HEK293T (cell line): ENCODE data around the gene DLAT.
A peak's percentile ranks its signal among the peaks of the same experiment; 100 is the strongest.
"Not testable (repeated sequence)": the region's sequence is repeated elsewhere in the genome, so short reads cannot be mapped to it uniquely, and the experiment has no call there.

ENCODE experiments used
- CTCF ChIA-PET: fragments of 350-600 bp; formaldehyde crosslinking; extraction: SDS; loops from one replicate; lab custom pipeline; 2021; ENCODE audit warnings: antibody characterized with exemption, inconsistent platforms; lab: Yijun Ruan, JAX
- POLR2A ChIA-PET: fragments of 350-600 bp; formaldehyde crosslinking; extraction: SDS; loops from one replicate; lab custom pipeline; 2020; ENCODE audit warnings: antibody characterized with exemption, inconsistent platforms; lab: Yijun Ruan, JAX
- DNase-seq: peaks from one replicate; pipeline ENCODE4 v3.0.0; 2012; ENCODE audit warnings: mixed read lengths; ENCODE audit errors: extremely low spot score
- ARNT ChIP-seq: fragments of 450-650 bp; IDR thresholded peaks from 2 replicates; pipeline ENCODE4 v1.6.1; 2017; ENCODE audit warnings: mild to moderate bottlenecking
- BHLHE40 ChIP-seq: fragments of 450-650 bp; IDR thresholded peaks from 2 replicates; pipeline ENCODE4 v1.6.1; 2016; ENCODE audit warnings: mild to moderate bottlenecking, moderate library complexity, borderline replicate concordance
- CTBP1 ChIP-seq: fragments of 450-650 bp; IDR thresholded peaks from 2 replicates; pipeline ENCODE4 v1.6.1; 2016; ENCODE audit warnings: borderline replicate concordance
- ELF4 ChIP-seq: fragments of 450-650 bp; IDR thresholded peaks from 2 replicates; pipeline ENCODE4 v1.6.1; 2017; ENCODE audit warnings: antibody characterized with exemption
- FOXA1 ChIP-seq: fragments of 450-650 bp; IDR thresholded peaks from 2 replicates; pipeline ENCODE4 v1.6.1; 2016; ENCODE audit warnings: mild to moderate bottlenecking
- FOXK2 ChIP-seq: fragments of 450-650 bp; IDR thresholded peaks from 2 replicates; pipeline ENCODE4 v1.6.1; 2016; ENCODE audit warnings: mild to moderate bottlenecking
- FOXM1 ChIP-seq: fragments of 450-650 bp; IDR thresholded peaks from 2 replicates; pipeline ENCODE4 v1.6.1; 2017; ENCODE audit warnings: mild to moderate bottlenecking, borderline replicate concordance
- HDGF ChIP-seq: fragments of 450-650 bp; IDR thresholded peaks from 2 replicates; pipeline ENCODE4 v1.6.1; 2017; ENCODE audit warnings: antibody characterized with exemption, borderline replicate concordance
- L3MBTL2 ChIP-seq: fragments of 450-650 bp; conservative IDR thresholded peaks from 2 replicates; pipeline ENCODE4 v1.6.1; 2016; ENCODE audit warnings: mild to moderate bottlenecking
- LEF1 ChIP-seq: fragments of 450-650 bp; IDR thresholded peaks from 2 replicates; pipeline ENCODE4 v1.6.1; 2017; ENCODE audit warnings: mild to moderate bottlenecking, borderline replicate concordance
- NFRKB ChIP-seq: fragments of 450-650 bp; IDR thresholded peaks from 2 replicates; pipeline ENCODE4 v1.6.1; 2016; ENCODE audit warnings: mild to moderate bottlenecking, moderate library complexity
- PKNOX1 ChIP-seq: fragments of 450-650 bp; IDR thresholded peaks from 2 replicates; pipeline ENCODE4 v1.6.1; 2016
- SP1 ChIP-seq: fragments of 450-650 bp; IDR thresholded peaks from 2 replicates; pipeline ENCODE4 v1.6.1; 2017
- SUZ12 ChIP-seq: fragments of 450-650 bp; IDR thresholded peaks from 2 replicates; pipeline ENCODE4 v1.6.1; 2016; ENCODE audit warnings: mild to moderate bottlenecking
- TARDBP ChIP-seq: fragments of 450-650 bp; IDR thresholded peaks from 2 replicates; pipeline ENCODE4 v1.6.1; 2016
- ZNF384 ChIP-seq: fragments of 450-650 bp; IDR thresholded peaks from 2 replicates; pipeline ENCODE4 v1.6.1; 2016

Gene DLAT

GRCh38 chr11:112000703-112001102 lies 24.5 kb upstream of the DLAT start:
- ChIA-PET CTCF (no interaction called here), POLR2A (no interaction called here)
- DNase-seq, result no peak
- TF ChIP-seq FOXA1, result no peak
- TF ChIP-seq BHLHE40, result no peak
- no peak for TF ChIP-seq ELF4
- no peak for TF ChIP-seq SP1
- TF ChIP-seq CTBP1, result no peak
- TF ChIP-seq ARNT, result no peak
- no peak for TF ChIP-seq SUZ12
- TF ChIP-seq L3MBTL2, result no peak
- no peak for TF ChIP-seq LEF1
- TF ChIP-seq PKNOX1, result no peak
- no peak for TF ChIP-seq TARDBP
- TF ChIP-seq HDGF, result no peak
- TF ChIP-seq FOXM1, result no peak
- TF ChIP-seq NFRKB, result no peak
- no peak for TF ChIP-seq FOXK2
- TF ChIP-seq ZNF384, result no peak

- DNase-seq, result no peak
- TF ChIP-seq SP1, result no peak
- TF ChIP-seq ZNF384, result no peak
- TF ChIP-seq FOXM1, result no peak
- no peak for TF ChIP-seq TARDBP
- TF ChIP-seq FOXK2, result no peak
- TF ChIP-seq ARNT, result no peak
- TF ChIP-seq LEF1, result no peak
- no peak for TF ChIP-seq HDGF
- no peak for TF ChIP-seq L3MBTL2
- no peak for TF ChIP-seq CTBP1
- no peak for TF ChIP-seq PKNOX1
- TF ChIP-seq ELF4, result no peak
- TF ChIP-seq NFRKB, result no peak
- TF ChIP-seq BHLHE40, result no peak
- no peak for TF ChIP-seq FOXA1
- no peak for TF ChIP-seq SUZ12
- POLR2A ChIA-PET, result no interaction called here
- CTCF ChIA-PET, result no interaction called here
Measured at GRCh38 chr11:112002491-112003216, 22.6 kb upstream of the DLAT start.

- CTCF ChIA-PET, result no interaction called here
- no peak for TF ChIP-seq TARDBP
- TF ChIP-seq BHLHE40, result no peak
- TF ChIP-seq FOXA1, result no peak
- no peak for TF ChIP-seq L3MBTL2
- TF ChIP-seq HDGF, result no peak
- no peak for TF ChIP-seq ELF4
- TF ChIP-seq LEF1, result no peak
- TF ChIP-seq SUZ12, result no peak
- no peak for TF ChIP-seq SP1
- no peak for TF ChIP-seq ARNT
- no peak for TF ChIP-seq PKNOX1
- no peak for TF ChIP-seq ZNF384
- no peak for TF ChIP-seq CTBP1
- no peak for TF ChIP-seq FOXM1
- TF ChIP-seq NFRKB, result no peak
- no peak for TF ChIP-seq FOXK2
- POLR2A ChIA-PET, result no interaction called here
- DNase-seq, result peak; percentile 40
Measured at GRCh38 chr11:112004389-112004788, 20.8 kb upstream of the DLAT start.

DNA sequence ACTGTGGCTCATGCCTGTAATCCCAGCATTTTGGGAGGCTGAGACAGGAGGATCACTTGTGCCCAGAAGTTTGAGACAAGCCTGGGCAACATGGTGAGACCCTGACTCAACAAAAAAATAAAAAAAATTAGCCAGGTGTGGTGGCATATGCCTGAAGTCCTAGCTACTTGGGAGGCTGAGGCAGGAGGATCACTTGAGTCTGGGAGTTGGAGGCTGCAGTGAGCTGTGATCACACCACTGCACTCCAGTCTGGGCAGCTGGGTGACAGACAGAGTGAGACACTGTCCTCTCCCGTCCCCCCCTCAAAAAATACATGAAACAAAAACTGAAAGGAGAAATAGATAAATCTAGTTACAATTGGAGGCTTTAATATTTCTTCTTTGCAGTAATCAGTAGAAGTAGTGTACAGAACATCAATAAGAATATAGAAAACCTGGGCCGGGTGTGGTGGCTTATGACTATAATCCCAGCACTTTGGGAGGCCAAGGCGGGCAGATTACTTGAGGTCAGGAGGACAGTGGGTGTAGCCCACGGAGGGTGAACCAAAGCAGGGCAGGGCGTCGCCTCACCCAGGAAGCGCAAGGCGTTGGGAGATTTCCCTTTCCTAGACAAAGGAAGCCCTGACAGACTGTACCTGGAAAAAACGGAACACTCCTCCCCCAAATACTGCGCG lies 19.6 kb upstream of the DLAT start:
- POLR2A ChIA-PET, result no interaction called here
- no peak for TF ChIP-seq TARDBP
- no peak for TF ChIP-seq PKNOX1
- TF ChIP-seq L3MBTL2, result no peak
- CTCF ChIA-PET, result no interaction called here
- DNase-seq, result no peak

DNA sequence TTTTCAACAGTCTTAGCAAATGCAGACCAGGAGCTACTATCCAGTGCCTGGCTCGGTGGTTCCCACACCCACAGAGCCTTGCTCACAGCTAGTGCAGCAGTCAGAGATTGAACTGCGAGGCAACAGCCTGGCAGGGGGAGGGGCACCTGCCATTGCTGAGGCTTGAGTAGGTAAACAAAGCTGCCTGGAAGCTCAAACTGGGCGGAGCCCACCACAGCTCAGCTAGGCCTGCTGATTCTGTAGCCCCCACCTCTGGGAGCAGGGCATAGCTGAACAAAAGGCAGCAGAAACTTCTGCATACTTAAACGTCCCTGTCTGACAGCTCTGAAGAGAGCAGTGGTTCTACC lies 19.1 kb upstream of the DLAT start:
- DNase-seq, CTCF ChIA-PET, POLR2A ChIA-PET: not testable (repeated sequence)

DNA sequence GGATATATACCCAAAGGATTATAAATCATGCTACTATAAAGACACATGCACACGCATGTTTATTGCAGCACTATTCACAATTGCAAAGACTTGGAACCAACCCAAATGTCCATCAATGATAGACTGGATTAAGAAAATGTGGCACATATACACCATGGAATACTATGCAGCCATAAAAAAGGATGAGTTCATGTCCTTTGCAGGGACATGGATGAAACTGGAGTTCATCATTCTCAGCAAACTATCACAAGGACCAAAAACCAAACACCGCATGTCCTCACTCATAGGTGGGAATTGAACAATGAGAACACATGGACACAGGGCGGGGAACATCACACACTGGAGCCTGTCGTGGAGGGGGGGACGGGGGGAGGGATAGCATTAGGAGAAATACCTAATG lies 13.8 kb upstream of the DLAT start:
- CTCF ChIA-PET, DNase-seq: not testable (repeated sequence)

More for the DNA sequence above, 13.8 kb upstream of the DLAT start:
- POLR2A ChIA-PET, result not testable (repeated sequence)
